Neutrophil (primary cell): ENCODE measurements around the gene METTL26.

ENCODE experiments used
- H3K27ac ChIP-seq: fragments of 200-600 bp; sonication (generic); 2 replicates; pipeline ENCODE4 v1.5.1; 2016; ENCODE audit warnings: mild to moderate bottlenecking, moderate library complexity
- H3K27me3 ChIP-seq: fragments of 200-600 bp; sonication (generic); 2 replicates; pipeline ENCODE4 v1.6.0; 2016; ENCODE audit warnings: mild to moderate bottlenecking
- H3K36me3 ChIP-seq: fragments of 200-600 bp; sonication (generic); 2 replicates; pipeline ENCODE4 v1.5.1; 2017
- H3K4me1 ChIP-seq, 2 experiments: fragments of 200-600 bp in 1 of 2; sonication (generic) in 1 of 2; 1 replicate in 1 of 2; 2 replicates in 1 of 2; pipeline versions ENCODE4 v1.5.1 to v1.6.1; 2013 to 2016; ENCODE audit warnings: low read depth in 1 of 2, low read length in 1 of 2, mild to moderate bottlenecking in 1 of 2, moderate library complexity in 1 of 2; ENCODE audit not compliant: control insufficient read depth in 1 of 2, insufficient read depth in 1 of 2
- H3K4me3 ChIP-seq, 2 experiments: fragments of 200-600 bp in 1 of 2; sonication (generic) in 1 of 2; 1 replicate in 1 of 2; 2 replicates in 1 of 2; pipeline ENCODE4 v1.5.1; 2013 to 2016; ENCODE audit warnings: low read depth in 1 of 2, low read length in 1 of 2, mild to moderate bottlenecking in 1 of 2, moderate library complexity in 1 of 2
- H3K9me3 ChIP-seq: fragments of 200-600 bp; sonication (generic); 2 replicates; pipeline ENCODE4 v1.5.1; 2016
- CTCF ChIP-seq: fragments of 200-600 bp; sonication (generic); IDR thresholded peaks from 2 replicates; pipeline ENCODE4 v1.5.1; 2016; ENCODE audit warnings: antibody characterized with exemption

Gene METTL26

GRCh38 chr16:640614-641013 lies 4.5 kb upstream of the METTL26 start:
- no peak for TF ChIP-seq CTCF
- Histone ChIP-seq H3K9me3 (no peaks in the 10 kb centered on the region), H3K36me3 (no peaks in the 10 kb centered on the region), H3K27ac (no peak overlapping the region), H3K4me1 (peaks cover 34 to 48% of the 10 kb centered on the region in 2 experiments), H3K4me3 (no peak overlapping the region), H3K27me3 (no peaks in the 10 kb centered on the region)

GRCh38 chr16:638836-639235 lies 2.7 kb upstream of the METTL26 start:
- Histone ChIP-seq H3K9me3 (no peaks in the 10 kb centered on the region), H3K27me3 (no peaks in the 10 kb centered on the region), H3K36me3 (peaks cover under 1% of the 10 kb centered on the region), H3K4me1 (peaks cover 37 to 50% of the 10 kb centered on the region in 2 experiments), H3K27ac (no peak overlapping the region), H3K4me3 (no peak overlapping the region)
- no peak for TF ChIP-seq CTCF

GRCh38 chr16:638034-638543 lies 2.0 kb upstream of the METTL26 start:
- TF ChIP-seq CTCF = no peak

GRCh38 chr16:637081-638018 lies 1.2 kb upstream of the METTL26 start:
- Histone ChIP-seq H3K4me1 (peaks cover 22 to 37% of the 10 kb centered on the region in 2 experiments), H3K27ac (peak overlapping the region; percentile 89), H3K4me3 (peak overlapping the region; percentile 75 to 97), H3K36me3 (peaks cover 8% of the 10 kb centered on the region), H3K27me3 (peaks cover under 1% of the 10 kb centered on the region), H3K9me3 (no peaks in the 10 kb centered on the region)
- no peak for TF ChIP-seq CTCF

More at GRCh38 chr16:638034-638543, 2.0 kb upstream of the METTL26 start:
- no peak overlapping the region for H3K27ac ChIP-seq
- peaks cover 8% of the 10 kb centered on the region for H3K36me3 ChIP-seq
- H3K27me3 ChIP-seq = no peaks in the 10 kb centered on the region
- H3K4me3 ChIP-seq = no peak overlapping the region
- no peaks in the 10 kb centered on the region for H3K9me3 ChIP-seq
- H3K4me1 ChIP-seq = peaks cover 29 to 44% of the 10 kb centered on the region in 2 experiments

- Histone ChIP-seq H3K4me1 (peaks cover 14 to 24% of the 10 kb centered on the region in 2 experiments), H3K27me3 (peaks cover 17% of the 10 kb centered on the region), H3K9me3 (no peaks in the 10 kb centered on the region), H3K27ac (peak overlapping the region; percentile 89), H3K36me3 (peaks cover 8% of the 10 kb centered on the region), H3K4me3 (peak overlapping the region; percentile 75 to 97)
- TF ChIP-seq CTCF = no peak
These were observed 416 bp downstream of the METTL26 start for GRCh38 chr16:635573-636205.
